H1 (cell line): Measurements from ENCODE around the gene SPATA16.

ENCODE experiments used
- BCL11A ChIP-seq, 2 experiments: IDR thresholded peaks; one replicate each; pipeline ENCODE4 v1.6.1; 2011; ENCODE audit warnings: low read depth in 2 of 2, low read length in 2 of 2, mild to moderate bottlenecking in 2 of 2
- CTCF ChIP-seq, 3 experiments: IDR thresholded peaks; 1 replicate in 2 of 3; 2 replicates in 1 of 3; pipeline versions ENCODE4 v1.5.1 to v1.6.1; 2011; ENCODE audit warnings: low read length in 3 of 3, mild to moderate bottlenecking in 3 of 3, inconsistent platforms in 2 of 3, low read depth in 1 of 3, moderate library complexity in 1 of 3; ENCODE audit not compliant: insufficient read depth in 1 of 3; ENCODE audit errors: control extremely low read depth in 1 of 3
- GABPA ChIP-seq: IDR thresholded peaks from 2 replicates; pipeline ENCODE4 v1.6.1; 2011; ENCODE audit warnings: mild to moderate bottlenecking, low read length, moderate library complexity, borderline replicate concordance; ENCODE audit not compliant: insufficient read depth
- KDM1A ChIP-seq: fragments of 200-600, 300-600 bp; sonication (generic); IDR thresholded peaks from 2 replicates; pipeline ENCODE4 v1.7.1; 2016; ENCODE audit warnings: mild to moderate bottlenecking, low read length, borderline replicate concordance
- POLR2A ChIP-seq, 2 experiments: IDR thresholded peaks; 1 replicate in 1 of 2; 2 replicates in 1 of 2; pipeline ENCODE4 v1.6.1; 2011; ENCODE audit warnings: low read depth in 2 of 2, low read length in 2 of 2, mild to moderate bottlenecking in 2 of 2; ENCODE audit errors: control extremely low read depth in 1 of 2
- SIN3A ChIP-seq, 2 experiments: IDR thresholded peaks in 1 of 2; conservative IDR thresholded peaks in 1 of 2; 2 replicates each; pipeline ENCODE4 v1.6.1; 2011 to 2012; ENCODE audit warnings: low read length in 2 of 2, improper control_type of control experiment in 1 of 2, low read depth in 1 of 2, mild to moderate bottlenecking in 1 of 2
- SRF ChIP-seq: IDR thresholded peaks from 2 replicates; pipeline ENCODE4 v1.6.1; 2011; ENCODE audit warnings: mild to moderate bottlenecking, low read depth, low read length, moderate library complexity
- TCF12 ChIP-seq: IDR thresholded peaks from 2 replicates; pipeline ENCODE4 v1.6.1; 2011; ENCODE audit warnings: low read depth, mild to moderate bottlenecking, low read length
- TF ChIP-seq, protein P1 (sequence below): IDR thresholded peaks from 2 replicates; pipeline ENCODE4 v1.6.1; 2011; ENCODE audit warnings: low read length, improper control_type of control experiment

GRCh38 chr3:173044998-173045397 lies 96.0 kb downstream of the SPATA16 start:
- TF ChIP-seq GABPA = no peak
- TF ChIP-seq SIN3A (conservative IDR thresholded peaks at IDR 0.05 in 1 of 2, IDR thresholded peaks at IDR 0.05 in 1 of 2; ENCODE audit: low read depth in 1 of 2, low read length in 2 of 2) = no peak
- no peak for TF ChIP-seq KDM1A
- TF ChIP-seq CTCF (IDR thresholded peaks at IDR 0.05; ENCODE audit: control extremely low read depth in 1 of 3, insufficient read depth in 1 of 3, low read depth in 1 of 3, low read length in 3 of 3) = no peak
- TF ChIP-seq TCF12 = no peak
- TF ChIP-seq BCL11A (IDR thresholded peaks at IDR 0.05; ENCODE audit: low read depth in 2 of 2, low read length in 2 of 2) = no peak
- no peak for TF ChIP-seq SRF
- no peak for TF ChIP-seq POLR2A (IDR thresholded peaks at IDR 0.05; ENCODE audit: control extremely low read depth in 1 of 2, low read depth in 2 of 2, low read length in 2 of 2)
- TF ChIP-seq, protein P1, sequence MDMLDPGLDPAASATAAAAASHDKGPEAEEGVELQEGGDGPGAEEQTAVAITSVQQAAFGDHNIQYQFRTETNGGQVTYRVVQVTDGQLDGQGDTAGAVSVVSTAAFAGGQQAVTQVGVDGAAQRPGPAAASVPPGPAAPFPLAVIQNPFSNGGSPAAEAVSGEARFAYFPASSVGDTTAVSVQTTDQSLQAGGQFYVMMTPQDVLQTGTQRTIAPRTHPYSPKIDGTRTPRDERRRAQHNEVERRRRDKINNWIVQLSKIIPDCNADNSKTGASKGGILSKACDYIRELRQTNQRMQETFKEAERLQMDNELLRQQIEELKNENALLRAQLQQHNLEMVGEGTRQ = no peak
